ENCODE data around the gene CHD9. TPM values are rescaled to one million over a fixed set of nuclear protein-coding genes. Genes with fewer than 3 reads are reported as not detected.
A peak's percentile ranks its signal among the peaks of the same experiment; 100 is the strongest.
"Not testable (repeated sequence)": the region's sequence is repeated elsewhere in the genome, so short reads cannot be mapped to it uniquely, and the experiment has no call there.

Gene CHD9
- polyA plus RNA-seq, 3 donors, result 49.8 to 66.6 (median 58.6) TPM

DNA sequence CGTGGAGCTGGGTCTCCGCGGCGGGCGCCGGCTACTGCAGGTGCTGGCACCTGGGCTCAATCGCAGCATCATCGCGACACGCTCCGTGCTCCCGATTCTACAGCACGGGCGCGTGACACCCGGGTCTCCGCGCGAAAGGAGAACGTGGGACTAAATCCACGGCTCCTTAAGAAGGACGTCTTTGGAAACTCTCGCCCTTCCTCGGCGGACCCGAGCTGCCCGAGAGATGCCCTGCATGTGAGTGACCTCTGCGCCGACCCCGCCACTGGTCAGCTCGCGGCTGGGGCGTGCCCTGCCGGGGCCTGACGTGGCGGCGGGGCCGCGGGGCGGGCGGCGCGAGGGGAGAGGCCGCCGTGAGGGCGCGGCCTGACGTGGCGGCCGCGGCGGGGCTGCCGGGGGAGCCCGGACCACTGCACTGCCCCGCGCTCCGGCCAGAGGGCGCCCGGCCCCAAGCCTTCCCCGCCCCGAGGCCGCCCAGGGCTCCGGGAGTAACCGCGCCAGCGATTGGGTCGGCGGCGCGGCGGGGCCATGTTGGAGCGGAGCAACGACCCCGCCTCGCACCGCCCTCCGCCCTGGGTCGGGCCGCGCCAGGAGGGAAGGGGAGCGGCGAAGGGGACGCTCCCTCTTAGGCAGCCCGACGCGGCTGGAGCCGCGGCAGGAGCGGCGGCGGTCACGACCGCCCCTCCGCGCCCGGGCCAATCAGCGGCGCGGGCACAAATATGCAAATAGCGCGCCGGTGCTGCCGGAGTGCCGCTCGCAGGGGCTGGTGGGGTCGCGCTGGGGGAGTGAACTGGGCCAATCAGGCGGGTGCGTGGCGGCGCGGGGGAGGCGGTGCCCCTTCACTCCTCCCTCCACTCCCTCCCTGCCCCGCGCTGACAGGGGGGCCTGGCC, 75.6 kb downstream of the CHD9 start:
- peak; percentile 70 to 88 (median 87) for DNase-seq (ENCODE audit: low read depth in 3 of 3, low spot score in 2 of 3)

DNA sequence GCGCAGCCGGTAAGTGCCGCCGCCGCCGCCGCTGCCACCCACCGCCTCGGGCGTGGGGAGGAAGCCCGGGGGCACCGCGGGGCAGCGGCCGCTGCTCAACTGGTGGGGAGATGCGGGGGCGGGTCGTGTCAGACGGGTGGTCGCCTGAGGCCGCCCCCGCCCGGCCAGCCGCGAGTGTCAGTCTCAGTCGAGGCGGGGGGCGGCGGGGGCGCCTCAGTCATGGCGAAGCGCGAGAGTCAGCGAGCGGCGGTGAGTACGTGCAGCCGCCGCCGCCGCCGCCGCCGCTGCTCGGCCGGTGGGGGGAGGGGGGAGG, 76.2 kb downstream of the CHD9 start:
- DNase-seq (ENCODE audit: low read depth in 3 of 3, low spot score in 2 of 3), result no peak

DNA sequence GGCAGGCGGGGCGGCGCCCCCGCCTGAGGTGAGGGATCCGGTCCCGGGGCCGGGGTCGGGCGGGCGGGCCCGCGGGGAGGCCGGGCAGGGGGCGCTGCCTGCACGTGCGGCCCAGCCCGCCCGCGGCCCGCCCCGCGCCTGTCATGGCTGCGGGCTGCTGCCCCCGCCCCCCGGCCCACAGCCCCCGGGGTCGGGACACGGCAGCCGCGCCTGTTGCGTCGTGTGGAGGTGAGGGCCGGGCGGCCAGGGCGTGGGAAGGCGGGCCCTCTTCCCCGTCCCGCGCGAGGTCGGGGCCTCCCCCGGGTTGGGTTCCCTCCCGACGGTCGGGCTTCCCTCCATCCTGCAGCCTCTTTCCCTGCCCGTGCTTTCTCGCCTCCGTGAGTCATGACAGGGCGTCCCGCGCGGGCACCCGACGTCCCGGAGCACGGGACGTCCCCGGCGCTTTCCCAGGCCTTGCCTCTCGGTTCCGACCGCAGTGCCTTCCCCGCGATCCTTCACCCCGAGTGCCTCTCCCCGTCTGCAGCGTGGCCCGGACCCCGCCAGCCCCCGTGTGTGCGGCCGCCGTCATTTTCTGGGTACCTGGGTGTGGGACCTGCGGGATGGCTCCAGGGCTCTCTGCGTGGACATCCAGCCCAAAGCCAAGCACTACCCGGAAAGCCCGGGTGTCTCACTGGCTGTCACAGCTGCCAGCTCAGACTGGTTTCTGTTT, 76.7 kb downstream of the CHD9 start:
- DNase-seq (ENCODE audit: low read depth in 3 of 3, low spot score in 2 of 3), result no peak

DNA sequence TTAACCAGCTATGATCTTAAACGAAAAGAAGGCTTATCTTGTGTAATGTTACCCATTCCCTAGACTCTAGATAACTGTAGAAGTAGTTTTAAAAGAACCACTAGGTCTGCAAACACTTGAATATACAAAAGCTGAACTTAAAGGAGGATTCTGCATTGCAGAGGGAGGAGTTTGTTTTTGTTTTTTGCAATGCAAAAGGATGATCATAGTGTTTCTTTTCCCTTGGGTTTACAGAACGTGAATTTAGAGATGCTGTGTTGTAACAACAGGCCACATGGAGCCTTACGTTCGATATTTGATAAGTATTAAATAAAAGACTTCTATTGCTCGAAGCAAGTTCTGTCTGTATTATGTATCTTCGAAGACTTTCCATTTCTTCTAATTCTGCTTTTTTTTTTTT, 77.6 kb downstream of the CHD9 start:
- DNase-seq (ENCODE audit: low read depth in 3 of 3, low spot score in 2 of 3), result no peak

- DNase-seq (ENCODE audit: low read depth in 3 of 3, low spot score in 2 of 3), result no peak
Observed at GRCh38 chr16:53135329-53135728, 80.5 kb downstream of the CHD9 start.

DNA sequence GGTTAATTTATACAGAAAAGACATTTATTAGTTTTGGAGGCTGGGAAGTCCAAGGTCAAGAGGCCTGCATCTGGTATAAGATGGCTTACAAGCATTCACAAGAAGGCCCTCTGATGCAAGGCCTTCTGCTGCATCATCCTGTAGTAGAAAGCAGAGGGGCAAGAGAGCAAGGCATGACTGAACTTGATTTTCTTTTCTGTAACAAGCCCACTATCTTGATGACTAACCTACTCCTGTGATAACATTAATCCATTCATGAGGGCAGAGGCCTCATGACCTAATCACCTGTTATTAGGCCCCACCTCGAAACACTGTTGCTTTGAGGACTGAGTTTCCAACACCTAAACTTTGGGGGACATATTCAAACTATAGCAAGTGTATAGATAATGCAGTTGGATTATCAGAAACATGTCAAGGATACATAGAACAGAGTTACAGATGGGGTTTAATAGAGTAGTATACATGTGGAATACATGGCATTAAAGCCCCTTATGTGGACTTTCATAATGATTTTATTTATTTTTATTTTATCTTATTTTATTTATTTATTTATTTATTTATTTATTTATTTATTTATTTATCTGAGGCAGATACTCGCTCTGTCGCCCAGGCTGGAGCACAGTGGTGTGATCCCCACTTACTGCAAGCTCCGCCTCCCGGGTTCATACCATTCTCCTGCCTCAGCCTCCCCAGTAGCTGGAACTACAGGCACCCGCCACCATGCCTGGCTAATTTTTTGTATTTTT, 88.2 kb downstream of the CHD9 start:
- DNase-seq (ENCODE audit: low read depth in 3 of 3, low spot score in 2 of 3), result no peak

- DNase-seq (ENCODE audit: low read depth in 3 of 3, low spot score in 2 of 3), result no peak
Observed at GRCh38 chr16:53147500-53148065, 92.8 kb downstream of the CHD9 start.

DNA sequence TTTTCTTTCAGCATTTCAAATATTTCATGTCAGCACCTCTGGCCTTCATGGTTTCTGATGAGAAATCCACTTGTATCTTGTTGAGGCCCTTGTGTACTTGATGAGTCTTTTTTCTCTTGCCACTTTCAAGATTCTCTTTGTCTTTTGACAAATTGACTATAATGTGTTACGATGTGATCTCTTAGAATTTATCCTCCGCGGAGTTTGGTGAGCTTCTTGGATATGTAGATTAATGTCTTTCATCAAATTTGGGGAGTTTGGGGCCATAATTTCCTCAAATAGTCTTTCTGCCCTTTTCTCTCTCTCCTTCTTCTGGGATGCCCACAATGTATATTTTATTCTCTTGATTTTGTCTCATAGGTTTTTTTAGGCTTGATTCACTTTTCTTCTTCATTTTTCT, 96.0 kb downstream of the CHD9 start:
- no peak for DNase-seq (ENCODE audit: low read depth in 3 of 3, low spot score in 2 of 3)

DNA sequence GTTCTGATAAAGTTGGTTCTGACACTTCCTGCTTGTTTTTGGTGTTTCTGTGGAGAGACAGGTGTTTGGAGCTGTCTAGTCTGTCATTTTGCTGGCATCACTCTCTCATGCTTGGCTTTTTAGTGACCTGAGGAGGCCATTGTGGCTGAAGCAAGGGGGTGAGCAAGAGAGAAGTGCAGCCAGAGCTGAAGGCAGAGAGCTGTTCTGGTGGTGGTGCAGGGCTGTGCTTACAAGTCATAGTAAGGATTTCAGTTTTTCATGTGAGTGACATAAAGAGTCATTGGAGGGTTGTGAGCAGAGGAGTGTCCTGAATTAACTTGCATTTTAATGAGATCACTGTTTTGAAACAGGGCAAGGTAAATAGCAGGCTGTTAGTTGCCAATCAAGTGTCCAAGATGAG, 97.5 kb downstream of the CHD9 start:
- DNase-seq (ENCODE audit: low read depth in 3 of 3, low spot score in 2 of 3), result no peak

DNA sequence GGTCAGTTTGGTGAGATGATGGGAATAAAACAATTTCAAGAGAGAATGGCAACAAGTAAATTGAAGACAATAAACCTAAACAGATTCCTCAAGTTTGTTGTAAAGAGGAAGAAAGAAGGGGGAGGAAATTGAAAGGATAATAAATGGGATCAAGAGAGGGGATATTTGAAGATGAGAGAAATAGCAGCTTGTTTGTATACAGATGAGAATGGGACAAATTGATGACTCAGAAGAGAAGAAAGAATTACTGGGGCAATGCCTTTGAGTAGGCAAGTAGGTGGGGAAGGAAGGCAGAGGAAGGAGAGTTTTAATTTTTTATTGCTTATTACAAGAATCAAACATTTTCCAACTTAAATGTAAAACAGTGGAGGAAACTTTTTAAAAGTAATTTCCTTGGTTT, 98.3 kb downstream of the CHD9 start:
- no peak for DNase-seq (ENCODE audit: low read depth in 3 of 3, low spot score in 2 of 3)

DNA sequence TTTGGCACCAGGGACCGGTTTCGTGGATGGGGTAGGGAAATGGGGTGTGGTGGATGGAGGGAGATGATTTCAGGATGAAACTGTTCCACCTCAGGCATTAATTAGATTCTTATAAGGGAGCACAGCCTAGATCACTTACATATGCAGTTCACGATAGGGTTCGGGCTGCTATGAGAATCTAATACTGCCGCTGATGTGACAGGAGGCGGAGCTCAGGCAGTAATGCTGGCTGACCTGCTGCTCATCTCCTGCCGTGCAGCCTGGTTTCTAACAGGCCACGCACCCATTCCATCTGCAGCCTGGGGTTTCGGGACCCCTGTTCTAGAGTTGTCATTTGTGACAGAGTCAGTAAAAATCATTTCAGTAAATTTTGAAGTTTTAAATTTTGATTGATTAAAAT, 99.7 kb downstream of the CHD9 start:
- no peak for DNase-seq (ENCODE audit: low read depth in 3 of 3, low spot score in 2 of 3)

GRCh38 chr16:53156516-53156915, 101.7 kb downstream of the CHD9 start:
- DNase-seq (ENCODE audit: low read depth in 3 of 3, low spot score in 2 of 3), result no peak

DNA sequence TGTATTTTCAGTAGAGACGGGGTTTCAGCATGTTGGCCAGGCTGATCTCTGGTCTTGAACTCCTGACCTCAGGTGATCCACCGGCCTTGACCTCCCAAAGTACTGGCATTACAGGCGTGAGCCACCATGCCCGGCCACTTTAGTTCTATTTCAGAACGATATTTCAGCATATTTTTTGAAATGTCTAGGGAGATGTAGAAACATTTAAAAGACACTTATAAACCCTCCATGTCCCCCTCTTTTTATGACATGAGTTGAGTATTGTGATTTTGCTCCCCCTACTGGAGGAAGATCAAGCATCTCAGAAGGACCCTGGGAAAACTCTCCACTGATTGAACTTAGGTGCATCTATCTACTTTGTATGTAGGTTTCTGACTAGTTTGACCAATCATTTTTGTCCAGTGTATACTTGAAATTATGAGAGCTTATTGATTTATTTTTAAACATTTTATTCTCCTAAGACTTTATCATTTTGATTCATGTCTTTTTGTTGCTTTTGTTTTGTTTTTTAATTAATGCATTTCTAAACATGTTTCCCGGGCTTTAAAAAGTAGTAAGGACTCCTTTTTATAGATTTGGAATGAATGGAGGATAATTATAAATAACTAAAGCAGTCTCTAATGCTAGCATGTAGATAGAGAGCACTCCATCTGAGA, 105.1 kb downstream of the CHD9 start:
- DNase-seq (ENCODE audit: low read depth in 3 of 3, low spot score in 2 of 3), result peak; percentile 25 to 32 (median 32)

- DNase-seq (ENCODE audit: low read depth in 3 of 3, low spot score in 2 of 3), result no peak
Observed at GRCh38 chr16:53166099-53166498, 111.3 kb downstream of the CHD9 start.

DNA sequence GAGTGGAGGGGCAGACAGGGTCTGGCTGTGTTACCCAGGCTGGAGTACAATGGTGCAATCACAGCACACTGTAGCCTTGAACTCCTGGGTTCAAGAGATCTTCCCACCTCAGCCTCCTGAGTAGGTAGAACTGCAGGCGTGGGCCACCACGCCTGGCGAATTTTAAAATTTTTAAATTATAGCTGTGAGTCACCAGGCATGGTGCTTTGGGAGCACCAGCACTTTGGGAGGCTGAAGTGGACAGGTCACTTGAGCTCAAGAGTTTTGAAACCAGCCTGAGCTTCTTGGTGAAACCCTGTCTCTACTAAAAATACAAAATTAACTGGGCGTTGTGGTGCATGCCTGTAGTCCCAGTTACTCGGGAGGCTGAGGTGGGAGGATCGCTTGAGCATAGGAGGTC, 114.0 kb downstream of the CHD9 start:
- DNase-seq (ENCODE audit: low read depth in 3 of 3, low spot score in 2 of 3), result no peak

GRCh38 chr16:53172517-53172916, 117.7 kb downstream of the CHD9 start:
- no peak for DNase-seq (ENCODE audit: low read depth in 3 of 3, low spot score in 2 of 3)

DNA sequence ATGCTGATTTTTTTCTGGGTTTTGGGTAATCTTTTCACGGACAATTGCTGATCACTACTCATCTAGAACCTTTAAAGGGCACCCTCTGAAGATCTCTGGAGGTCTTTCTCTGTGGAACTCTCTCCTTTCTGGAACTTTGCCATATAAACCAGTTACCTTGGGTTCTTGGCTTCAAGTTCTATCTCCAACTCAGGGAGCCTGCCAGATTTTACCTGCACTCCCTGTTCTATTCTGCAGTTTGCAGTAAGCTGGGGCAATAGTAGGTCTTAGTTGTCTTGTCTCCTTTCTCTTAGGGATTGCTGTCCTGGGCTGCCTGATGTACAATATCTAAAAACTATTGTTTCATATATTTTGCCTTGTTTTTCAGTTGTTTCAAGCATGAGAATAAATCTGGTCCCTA, 120.3 kb downstream of the CHD9 start:
- DNase-seq (ENCODE audit: low read depth in 3 of 3, low spot score in 2 of 3), result no peak

- no peak for DNase-seq (ENCODE audit: low read depth in 3 of 3, low spot score in 2 of 3)
Observed at GRCh38 chr16:53176434-53176833, 121.6 kb downstream of the CHD9 start.

- DNase-seq (ENCODE audit: low read depth in 3 of 3, low spot score in 2 of 3), result no peak
Observed at GRCh38 chr16:53183442-53183841, 128.7 kb downstream of the CHD9 start.

GRCh38 chr16:53185741-53186140, 130.9 kb downstream of the CHD9 start:
- not testable (repeated sequence) for DNase-seq (ENCODE audit: low read depth in 3 of 3, low spot score in 2 of 3)

GRCh38 chr16:53187775-53188174, 133.0 kb downstream of the CHD9 start:
- DNase-seq (ENCODE audit: low read depth in 3 of 3, low spot score in 2 of 3), result no peak
